Iris pigment epithelial cell (primary cell): ENCODE measurements around the gene NPAS2.

Source experiments
- DNase-seq: peaks from one replicate; pipeline ENCODE4 v3.0.0-alpha.2; 2011; ENCODE audit warnings: low read depth

NPAS2 gene

GRCh38 chr2:100821255-100821910, 1.4 kb downstream of the NPAS2 start:
- DNase-seq: no peak

- DNase-seq: no peak
Measured at GRCh38 chr2:100821911-100822265, 1.9 kb downstream of the NPAS2 start.

- peak; percentile 35 for DNase-seq
Measured at GRCh38 chr2:100822587-100823248, 2.8 kb downstream of the NPAS2 start.

GRCh38 chr2:100823665-100824438, 3.9 kb downstream of the NPAS2 start:
- no peak for DNase-seq

- DNase-seq: no peak
Measured at GRCh38 chr2:100824842-100825241, 4.9 kb downstream of the NPAS2 start.

- no peak for DNase-seq
Measured at GRCh38 chr2:100826494-100826893, 6.6 kb downstream of the NPAS2 start.

GRCh38 chr2:100831158-100831750, 11.3 kb downstream of the NPAS2 start:
- DNase-seq: no peak

GRCh38 chr2:100831831-100832230, 11.9 kb downstream of the NPAS2 start:
- DNase-seq: no peak

- peak; percentile 46 for DNase-seq
Measured at GRCh38 chr2:100832885-100833284, 12.9 kb downstream of the NPAS2 start.

GRCh38 chr2:100833331-100833730, 13.4 kb downstream of the NPAS2 start:
- DNase-seq: no peak

GRCh38 chr2:100834221-100834620, 14.3 kb downstream of the NPAS2 start:
- no peak for DNase-seq

- DNase-seq: no peak
Measured at GRCh38 chr2:100835006-100835659, 15.2 kb downstream of the NPAS2 start.

- peak; percentile 38 for DNase-seq
Measured at GRCh38 chr2:100840519-100840918, 20.6 kb downstream of the NPAS2 start.

GRCh38 chr2:100842241-100842922, 22.4 kb downstream of the NPAS2 start:
- no peak for DNase-seq

- no peak for DNase-seq
Measured at GRCh38 chr2:100844514-100844913, 24.6 kb downstream of the NPAS2 start.

- DNase-seq: no peak
Measured at GRCh38 chr2:100845141-100845991, 25.4 kb downstream of the NPAS2 start.

- no peak for DNase-seq
Measured at GRCh38 chr2:100846716-100847115, 26.8 kb downstream of the NPAS2 start.

GRCh38 chr2:100852447-100852846, 32.5 kb downstream of the NPAS2 start:
- DNase-seq: no peak

- peak; percentile 16 for DNase-seq
Measured at GRCh38 chr2:100852999-100853908, 33.3 kb downstream of the NPAS2 start.
